K562 (cell line): ENCODE measurements around the gene HIF1AN. TPM values are rescaled to one million over a fixed set of nuclear protein-coding genes. Genes with fewer than 3 reads are reported as not detected.

Experiments
- BCOR ChIP-seq: fragments of 450-650 bp; IDR thresholded peaks from 2 replicates; pipeline ENCODE4 v1.6.1; 2016
- CBX3 ChIP-seq, 2 experiments: IDR thresholded peaks; 1 replicate in 1 of 2; 2 replicates in 1 of 2; pipeline ENCODE4 v1.6.1; 2012; ENCODE audit warnings: inconsistent platforms in 2 of 2, low read length in 2 of 2, borderline replicate concordance in 1 of 2, control low read depth in 1 of 2
- CREM ChIP-seq: IDR thresholded peaks from 2 replicates; pipeline ENCODE4 v1.6.1; 2014; ENCODE audit warnings: antibody characterized with exemption, low read depth
- DPF2 ChIP-seq: fragments of 450-650 bp; IDR thresholded peaks from 2 replicates; pipeline ENCODE4 v1.6.1; 2016
- E2F6 ChIP-seq, 2 experiments: IDR thresholded peaks; 2 replicates each; pipeline ENCODE4 v1.6.1; 2011; ENCODE audit warnings: borderline replicate concordance in 1 of 2, control low read depth in 1 of 2, low read depth in 1 of 2, low read length in 1 of 2, mild to moderate bottlenecking in 1 of 2, mixed read lengths in 1 of 2, moderate library complexity in 1 of 2; ENCODE audit not compliant: insufficient read depth in 1 of 2, insufficient read length in 1 of 2, poor library complexity in 1 of 2, severe bottlenecking in 1 of 2; ENCODE audit errors: extremely low read depth in 1 of 2
- ETS1 ChIP-seq: conservative IDR thresholded peaks from 2 replicates; pipeline ENCODE4 v1.6.1; 2011; ENCODE audit warnings: low read depth, mild to moderate bottlenecking, low read length; ENCODE audit not compliant: control insufficient read depth
- HCFC1 ChIP-seq: IDR thresholded peaks from 2 replicates; pipeline ENCODE4 v1.6.1; 2012; ENCODE audit warnings: low read depth, low read length, improper control_type of control experiment
- KDM5B ChIP-seq: fragments of 200-600 bp; sonication (generic); IDR thresholded peaks from 2 replicates; pipeline ENCODE4 v1.6.1; 2012; ENCODE audit warnings: low read depth, mild to moderate bottlenecking, moderate library complexity, low read length, control low read depth, inconsistent platforms; ENCODE audit not compliant: insufficient replicate concordance
- MNT ChIP-seq, 2 experiments: fragments of 450-650 bp; conservative IDR thresholded peaks; 2 replicates each; pipeline ENCODE4 v1.6.1; 2017; ENCODE audit warnings: mild to moderate bottlenecking in 2 of 2, moderate library complexity in 2 of 2
- MTA3 ChIP-seq: fragments of 450-650 bp; formaldehyde crosslinking; IDR thresholded peaks from 2 replicates; pipeline ENCODE4 v1.6.1; 2017; ENCODE audit warnings: mild to moderate bottlenecking, borderline replicate concordance
- NFIC ChIP-seq: fragments of 450-650 bp; IDR thresholded peaks from 2 replicates; pipeline ENCODE4 v1.6.1; 2017; ENCODE audit warnings: mild to moderate bottlenecking, inconsistent platforms
- NFRKB ChIP-seq: fragments of 450-650 bp; IDR thresholded peaks from 2 replicates; pipeline ENCODE4 v1.6.1; 2016; ENCODE audit warnings: low read depth
- NR2C2 ChIP-seq, 2 experiments: fragments of 200-800 bp in 1 of 2; sonication (Bioruptor generic) in 1 of 2; sonication (generic) in 1 of 2; formaldehyde crosslinking in 1 of 2; IDR thresholded peaks; 2 replicates each; pipeline versions ENCODE4 v1.6.1 to v1.8.0; 2016 to 2022; ENCODE audit warnings: mild to moderate bottlenecking in 1 of 2, missing compliant biosample characterization in 1 of 2, missing genetic modification characterization in 1 of 2, missing genetic modification reagents in 1 of 2
- POLR2AphosphoS5 ChIP-seq: IDR thresholded peaks from 2 replicates; pipeline ENCODE4 v1.6.1; 2011; ENCODE audit warnings: mild to moderate bottlenecking, low read depth, low read length, moderate library complexity; ENCODE audit not compliant: control insufficient read depth, insufficient read depth
- POLR2B ChIP-seq: fragments of 450-650 bp; IDR thresholded peaks from 2 replicates; pipeline ENCODE4 v1.6.1; 2018; ENCODE audit warnings: low read depth; ENCODE audit not compliant: partially characterized antibody
- POLR2G ChIP-seq: fragments of 200-400 bp; formaldehyde crosslinking; IDR thresholded peaks from 2 replicates; pipeline ENCODE4 v1.6.1; 2017; ENCODE audit warnings: low read depth, mild to moderate bottlenecking, antibody characterized with exemption, low read length, moderate library complexity
- RBBP5 ChIP-seq: fragments of 200-600 bp; sonication (generic); IDR thresholded peaks from 2 replicates; pipeline ENCODE4 v1.6.1; 2012; ENCODE audit warnings: borderline replicate concordance, mild to moderate bottlenecking, low read length, control low read depth, inconsistent platforms; ENCODE audit not compliant: insufficient read depth, poor library complexity, severe bottlenecking
- ZBTB2 ChIP-seq: fragments of 450-650 bp; IDR thresholded peaks from 2 replicates; pipeline ENCODE4 v1.6.1; 2016; ENCODE audit warnings: antibody characterized with exemption
- ZBTB7A ChIP-seq: IDR thresholded peaks from 2 replicates; pipeline ENCODE4 v1.6.1; 2011; ENCODE audit warnings: low read depth, mild to moderate bottlenecking, low read length, moderate library complexity, borderline replicate concordance; ENCODE audit not compliant: control insufficient read depth
- ZNF24 ChIP-seq: fragments of 450-650 bp; IDR thresholded peaks from 2 replicates; pipeline ENCODE4 v1.6.1; 2016
- ZNF76 ChIP-seq: fragments of 250-450 bp; sonication (Bioruptor Pico); IDR thresholded peaks from 2 replicates; pipeline ENCODE4 v1.4.0; 2020; ENCODE audit warnings: mild to moderate bottlenecking, moderate library complexity, borderline replicate concordance
- polyA plus RNA-seq, 8 experiments: library from polyadenylated mRNA; depleted of rRNA in 4 of 8; stranded (reverse) in 5 of 8; unstranded in 3 of 8; fragments of >200 nt; fragmentation: Nextera tagmentation in 2 of 8; fragmentation: Illumina TruSeq in 1 of 8; extraction: Ambion mirVana in 2 of 8; extraction: Trizol in 1 of 8; gene quantifications; 2 replicates each; pipeline versions ENCODE4 v1.2.1 to v1.2.3, GENCODE V29; 2011 to 2014; ENCODE audit warnings: inconsistent platforms in 1 of 8, missing spikeins in 1 of 8
- total RNA-seq, 7 experiments: library from RNA; depleted of rRNA in 6 of 7; stranded (reverse); fragments of >200 nt in 6 of 7; fragmentation: Illumina TruSeq in 2 of 7; extraction: Trizol in 2 of 7; gene quantifications; 2 replicates each; pipeline versions ENCODE4 v1.2.1 to v1.2.3, GENCODE V29; 2011 to 2021; ENCODE audit warnings: low replicate concordance in 1 of 7

The HIF1AN gene
- total and polyA plus RNA-seq, 9 of the 15 experiments (the other 6 are each of a cell fraction or from before 2014, with no cell fraction given) = 1.2 to 16.8 (median 6.9) TPM

DNA sequence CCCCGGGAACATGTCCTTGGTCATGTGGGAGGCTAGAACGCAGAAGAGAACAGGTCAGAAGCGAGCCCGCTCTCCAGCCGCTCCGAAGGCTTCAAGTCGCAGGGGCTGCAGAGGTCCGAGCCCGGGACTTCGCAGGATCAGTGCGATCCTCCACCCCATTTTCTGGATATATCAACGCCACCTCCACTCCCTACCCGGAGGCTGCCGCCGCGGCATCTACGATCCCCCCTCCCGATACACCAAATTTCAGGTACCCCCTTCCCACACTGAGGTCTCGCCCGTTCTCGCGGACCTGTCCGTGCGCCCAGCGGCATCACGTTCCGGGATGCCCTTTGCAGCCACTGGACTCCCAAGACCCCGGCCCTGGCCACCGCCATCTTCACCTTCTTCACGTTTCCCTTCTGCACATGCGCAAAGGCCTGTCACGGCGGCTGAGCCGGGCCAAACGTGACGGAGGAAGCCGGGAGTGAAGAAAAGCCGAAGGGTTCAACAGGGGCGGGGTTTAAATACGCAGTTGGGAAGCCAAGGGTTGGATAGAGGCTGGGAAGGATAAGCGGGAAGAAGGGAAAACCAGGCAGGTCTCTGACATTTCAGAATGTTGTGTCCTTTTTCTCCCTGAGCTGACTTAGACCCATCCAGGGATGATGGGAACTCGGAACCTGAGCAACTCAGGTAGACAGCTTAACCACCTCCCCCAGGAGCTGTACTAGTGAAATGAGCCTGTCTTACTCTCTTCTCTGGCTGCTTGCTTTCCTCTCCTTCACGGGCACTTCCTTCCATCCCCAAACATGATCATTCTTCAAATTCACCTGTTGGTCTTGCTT is 6.1 kb upstream of the HIF1AN start, which contains the start of gene NDUFB8 (continued):
- TF ChIP-seq RBBP5 = peak; percentile 87
- peak; percentile 79 for TF ChIP-seq CREM
- peak; percentile 80; the same call in 1 of the 2 replicates for TF ChIP-seq MTA3
- TF ChIP-seq MNT (conservative IDR thresholded peaks at IDR 0.05) = peak in 1 of 2 experiments; percentile 26; a peak in 1 of 4 replicates
- peak; percentile 39; the same call in 1 of the 2 replicates for TF ChIP-seq HCFC1
- peak; percentile 63 for TF ChIP-seq POLR2AphosphoS5
- no peak for TF ChIP-seq ZNF76 (CRISPR knock-in tag)
- TF ChIP-seq ZBTB7A = 0 out of 2 replicates have a peak, but pooled peaks have one; percentile 33
- no peak for TF ChIP-seq CBX3 (IDR thresholded peaks at IDR 0.05; ENCODE audit: borderline replicate concordance in 1 of 2, low read length in 2 of 2)
- peak in 1 of 2 experiments; percentile 26 for TF ChIP-seq E2F6 (IDR thresholded peaks at IDR 0.05; ENCODE audit: borderline replicate concordance in 1 of 2, extremely low read depth in 1 of 2, insufficient read depth in 1 of 2, insufficient read length in 1 of 2, low read depth in 1 of 2, low read length in 1 of 2, poor library complexity in 1 of 2, severe bottlenecking in 1 of 2)
- TF ChIP-seq NR2C2 (CRISPR knock-in tag; IDR thresholded peaks at IDR 0.05) = no peak
- TF ChIP-seq NR2C2 (tag; IDR thresholded peaks at IDR 0.05) = peak; percentile 64
- TF ChIP-seq DPF2 = no peak
- TF ChIP-seq NFIC = peak; percentile 16; the same call in 1 of the 2 replicates
- TF ChIP-seq ZNF24 = 0 out of 2 replicates have a peak, but pooled peaks have one; percentile 32
- no peak for TF ChIP-seq BCOR
- peak; percentile 84 for TF ChIP-seq POLR2G
- TF ChIP-seq ETS1 = peak; percentile 22; the same call in 1 of the 2 replicates
- peak; percentile 57 for TF ChIP-seq POLR2B
- TF ChIP-seq KDM5B = peak; percentile 64
- TF ChIP-seq ZBTB2 = 0 out of 2 replicates have a peak, but pooled peaks have one; percentile 30
- TF ChIP-seq NFRKB = peak; percentile 89
